Heart left ventricle (tissue), 16 donors: Measurements from ENCODE around the gene GSPT2. TPM values are rescaled to one million over a fixed set of nuclear protein-coding genes. Genes with fewer than 3 reads are reported as not detected.

Experiments
- ATAC-seq, 4 donors: fragments of 200-7000 bp; cut with Tn5 transposase; one replicate each; pipeline ENCODE4 v1.9.1; 2020 to 2022; ENCODE audit warnings: moderate library complexity in 4 of 4, mild to moderate bottlenecking in 3 of 4, moderate number of reproducible peaks in 1 of 4
- DNase-seq, 5 donors: peaks; one replicate each; pipeline ENCODE4 v3.0.0-alpha.2; 2020
- H3K27ac ChIP-seq, 12 donors: fragments of 200-600 bp; sonication (generic) in 4 of 12; one replicate each; pipeline versions ENCODE4 v1.5.0 to v1.8.0; 2016 to 2022; ENCODE audit warnings: mild to moderate bottlenecking in 2 of 12
- H3K27me3 ChIP-seq, 9 donors: fragments of 200-600 bp; sonication (generic) in 2 of 9; one replicate each; pipeline versions ENCODE4 v1.5.1 to v1.8.0; 2016 to 2022; ENCODE audit warnings: mild to moderate bottlenecking in 3 of 9
- H3K36me3 ChIP-seq, 9 donors: fragments of 200-600 bp; sonication (generic) in 2 of 9; one replicate each; pipeline versions ENCODE4 v1.5.0 to v1.8.0; 2018 to 2022; ENCODE audit warnings: mild to moderate bottlenecking in 2 of 9
- H3K4me1 ChIP-seq, 12 donors: fragments of 200-600 bp; sonication (generic) in 4 of 12; one replicate each; pipeline versions ENCODE4 v1.5.0 to v1.8.0; 2016 to 2022; ENCODE audit warnings: mild to moderate bottlenecking in 3 of 12
- H3K4me3 ChIP-seq, 12 donors: fragments of 200-600 bp; sonication (generic) in 4 of 12; one replicate each; pipeline versions ENCODE4 v1.5.0 to v1.8.0; 2017 to 2022; ENCODE audit warnings: mild to moderate bottlenecking in 9 of 12, moderate library complexity in 4 of 12
- H3K9me3 ChIP-seq, 12 donors: fragments of 200-600 bp; sonication (generic) in 4 of 12; one replicate each; pipeline versions ENCODE4 v1.5.0 to v1.8.0; 2016 to 2022; ENCODE audit warnings: mild to moderate bottlenecking in 1 of 12
- CTCF ChIP-seq, 12 donors: fragments of 200-600 bp; sonication (generic) in 4 of 12; IDR thresholded peaks; one replicate each; pipeline versions ENCODE4 v1.5.0 to v1.8.0; 2018 to 2022; ENCODE audit warnings: antibody characterized with exemption in 12 of 12, mild to moderate bottlenecking in 5 of 12
- POLR2A ChIP-seq, 2 donors: fragments of 450-650 bp; IDR thresholded peaks; one replicate each; pipeline ENCODE4 v1.6.1; 2017; ENCODE audit warnings: antibody characterized with exemption in 2 of 2, mild to moderate bottlenecking in 2 of 2, moderate library complexity in 2 of 2
- WGBS, 4 donors: extraction: QIAGEN DNeasy Blood & Tissue Kit in 2 of 4; methylation state at CpG; one replicate each; pipeline versions ENCODE4 v1.1.5 to v1.1.7; 2013 to 2018; 5-methylcytosine and 5-hydroxymethylcytosine counted together
- intact Hi-C, 10 donors: fragments of 100-400 bp; cut with DNase I; formaldehyde crosslinking; loops; one replicate each; pipeline versions ENCODE4 v1.11.1 to v1.14.2; 2022
- polyA plus RNA-seq, 2 donors: library from polyadenylated mRNA; stranded (reverse); fragments of 200-250 nt; gene quantifications; one replicate each; pipeline ENCODE4 v1.2.3, GENCODE V29; 2013
- total RNA-seq, 9 donors: library from RNA; depleted of rRNA in 2 of 9; stranded (reverse); fragments of >200 nt in 2 of 9; fragmentation: NEBNext Ultra II Directional in 3 of 9; extraction: Animal tissue kit (Norgen Biotek cat#: 25700) in 3 of 9; gene quantifications; one replicate each; pipeline versions ENCODE4 v1.1.0 to v1.2.4, GENCODE V29; 2016 to 2023
- donor health status: ischemic (EF 13 %, LVEDD 7.1; RV severe dilation, severe dysfunction).
- donor health status: healthy with polysubstance abuse.
- donor health status: DM: no; HTN: yes; CAD: no.
- donor health status: DM: no; HTN: no; CAD: no.
- donor health status: ischemic (EF 25% LVEDD 6.9; RV normal size, moderate dysfunction).
- donor health status: ischemic (EF 25% LVEDD 5.7; RV mildly dilated, moderate dysfunction).
- donor health status: healthy.
- donor health status: DM: yes; HTN: yes; CAD: no.
- donor health status: ischemic (EF 35%, LVEDD 5.7; RV mildly dilated, moderate dysfunction).
- donor health status: nonischemic (EF 11% LVEDD 7.7; RV severe dilation, severe dysfunction).
- donor health status: DM: yes; HTN: yes; CAD: no.
- donor health status: PGD.
- donor health status: ischemic (EF 29% LVEDD 5.4; RV normal size, mild dysfunction).
- donor health status: nonischemic (EF 23%, LVEDD 6.1; RV moderate dilation, normal function).

The GSPT2 gene
- total and polyA plus RNA-seq, 11 donors: 2.8 to 11.8 (median 9.1) TPM

- WGBS, 4 donors: 67 to 77% (median 72%) methylated on average over 3 of the region's 3 CpGs
- no peak overlapping the region for H3K4me3 ChIP-seq
- intact Hi-C loops: no loop called here
- no peak overlapping the region for H3K27ac ChIP-seq
- DNase-seq (no peak), ATAC-seq (no peak)
- no peaks in the 10 kb centered on the region for H3K4me1 ChIP-seq
- H3K9me3 ChIP-seq: no peaks in the 10 kb centered on the region
- H3K36me3 ChIP-seq: no peaks in the 10 kb centered on the region
- TF ChIP-seq CTCF (IDR thresholded peaks at IDR 0.05) (no peak), POLR2A (IDR thresholded peaks at IDR 0.05) (no peak)
- H3K27me3 ChIP-seq: peaks cover 0 to 25% (median 0%) of the 10 kb centered on the region in 9 donors
Observed at GRCh38 chrX:51779306-51779705, 36.1 kb downstream of the GSPT2 start.

- Histone ChIP-seq H3K27me3 (peaks cover 0 to 21% (median 0%) of the 10 kb centered on the region in 9 donors), H3K36me3 (no peaks in the 10 kb centered on the region), H3K4me3 (no peak overlapping the region), H3K4me1 (no peaks in the 10 kb centered on the region), H3K27ac (no peak overlapping the region), H3K9me3 (no peaks in the 10 kb centered on the region)
- intact Hi-C loops: no loop called here
- no peak for TF ChIP-seq CTCF (IDR thresholded peaks at IDR 0.05)
- TF ChIP-seq POLR2A (IDR thresholded peaks at IDR 0.05): no peak
- WGBS, 4 donors: 59 to 92% (median 73%) methylated on average over 2 of the region's 2 CpGs
- DNase-seq (no peak), ATAC-seq (no peak)
Observed at GRCh38 chrX:51795136-51795535, 51.9 kb downstream of the GSPT2 start.

Other genes with a start within 250 kb of the GSPT2 start
- gene NUDT11, start 246.8 kb upstream of the GSPT2 start, total RNA-seq: under 1 TPM in 4 of 9 donors, not detected in 5; 0.11 to 0.32 (median 0.15) TPM
- under 1 TPM; 0.08 to 0.14 TPM for gene NUDT11, start 246.8 kb upstream of the GSPT2 start, polyA plus RNA-seq
- not detected for gene CENPVL3, start 124.5 kb upstream of the GSPT2 start, total RNA-seq
- not detected for gene CENPVL3, start 124.5 kb upstream of the GSPT2 start, polyA plus RNA-seq
- not detected for gene CENPVL2, start 60.6 kb upstream of the GSPT2 start, total RNA-seq
- gene CENPVL2, start 60.6 kb upstream of the GSPT2 start, polyA plus RNA-seq: not detected
- not detected for gene CENPVL1, start 32.9 kb upstream of the GSPT2 start, total RNA-seq
- gene CENPVL1, start 32.9 kb upstream of the GSPT2 start, polyA plus RNA-seq: not detected
- 10 to 100 TPM; 60.0 to 97.1 (median 71.9) TPM for gene MAGED1, start 150.2 kb downstream of the GSPT2 start, total RNA-seq
- 10 to 100 TPM; 19.2 to 38.9 TPM for gene MAGED1, start 150.2 kb downstream of the GSPT2 start, polyA plus RNA-seq